HG03520 (cell line): Measurements from ENCODE around the gene ADARB1.

ENCODE experiments used
- ATAC-seq: cut with Tn5 transposase; IDR thresholded peaks from one replicate; pipeline ENCODE4 v1.9.1; 2021; ENCODE audit warnings: mild to moderate bottlenecking, moderate library complexity; ENCODE audit not compliant: unreplicated experiment

The ADARB1 gene

GRCh38 chr21:45112371-45112770 is 38.0 kb downstream of the ADARB1 start:
- no peak for ATAC-seq

DNA sequence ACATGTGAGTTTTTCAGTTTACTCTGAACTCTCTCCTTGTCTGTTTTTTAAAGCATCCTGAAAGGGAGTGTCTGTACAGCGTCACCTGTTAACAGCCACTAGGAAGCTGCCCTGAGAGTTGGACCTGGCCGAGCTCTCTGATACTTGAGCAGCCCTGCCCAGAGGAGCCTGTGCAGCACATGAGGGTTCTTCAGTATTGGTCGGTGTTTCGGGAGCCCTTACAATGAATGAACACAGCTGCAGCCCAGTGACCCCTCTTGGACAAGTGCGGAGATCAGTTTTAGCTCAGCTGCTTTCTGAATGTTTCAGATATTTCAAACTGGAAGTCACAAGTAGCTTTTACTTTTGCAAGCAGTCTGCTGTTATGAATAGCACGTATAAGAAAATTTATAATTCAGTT is 39.2 kb downstream of the ADARB1 start:
- ATAC-seq = no peak

- ATAC-seq = no peak
Measured at GRCh38 chr21:45114072-45114471, 39.7 kb downstream of the ADARB1 start.

GRCh38 chr21:45114475-45114874 is 40.1 kb downstream of the ADARB1 start:
- no peak for ATAC-seq

DNA sequence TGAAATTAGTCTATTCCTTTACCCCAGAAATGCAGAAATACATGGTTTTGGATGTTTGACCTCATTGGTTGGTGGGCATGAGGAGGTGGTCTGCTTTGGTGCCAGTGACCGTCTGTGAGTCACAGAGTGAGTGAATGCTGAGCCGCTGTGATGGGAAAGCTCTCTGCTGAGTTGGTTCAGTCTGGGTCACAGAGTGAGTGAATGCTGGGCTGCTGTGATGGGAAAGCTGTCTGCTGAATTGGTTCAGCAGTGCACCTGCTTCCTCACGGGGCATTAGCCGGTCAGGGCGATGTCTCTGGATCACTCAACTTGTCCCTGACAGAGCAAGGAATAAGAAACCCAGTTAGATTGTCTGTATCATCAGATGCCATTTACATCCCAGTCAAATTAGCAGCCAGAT is 40.8 kb downstream of the ADARB1 start:
- no peak for ATAC-seq

DNA sequence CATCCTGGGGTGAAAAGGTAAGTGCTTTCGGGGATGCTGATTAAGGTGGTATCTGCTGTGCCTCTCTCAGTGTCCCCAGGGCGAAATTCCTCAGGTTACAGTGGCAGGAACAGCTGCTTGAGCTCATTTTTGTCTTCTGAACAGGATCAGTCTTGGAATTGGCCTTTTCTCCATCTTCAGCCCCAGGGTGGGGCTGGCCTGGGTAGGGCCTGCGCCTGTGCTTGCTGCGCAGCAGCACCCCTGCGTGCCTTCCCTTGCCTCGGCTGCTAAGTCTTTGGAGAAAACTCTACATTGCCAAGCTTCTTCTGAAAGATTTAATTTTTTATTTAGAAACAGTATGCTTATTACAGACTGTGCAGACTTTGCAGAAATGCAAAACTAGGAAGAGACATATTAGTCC is 41.7 kb downstream of the ADARB1 start:
- no peak for ATAC-seq

DNA sequence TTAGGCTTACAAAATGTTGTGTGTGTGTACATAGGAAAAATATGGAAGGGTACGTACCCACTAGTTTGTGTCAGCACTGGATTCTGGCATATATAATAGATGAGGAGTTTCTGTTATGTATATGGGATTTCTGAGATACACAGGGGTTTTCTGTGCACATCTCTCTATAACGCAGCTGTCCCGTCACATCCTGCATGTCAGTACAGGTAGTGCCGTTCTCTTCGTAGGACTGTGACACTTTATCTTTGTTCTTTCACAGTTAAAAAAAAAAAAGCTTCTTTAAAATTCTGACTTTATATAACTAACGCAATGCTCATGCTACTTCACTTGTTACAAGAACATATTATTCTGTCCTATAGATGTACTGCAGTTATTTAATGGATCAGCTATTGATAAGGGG is 42.9 kb downstream of the ADARB1 start:
- no peak for ATAC-seq

DNA sequence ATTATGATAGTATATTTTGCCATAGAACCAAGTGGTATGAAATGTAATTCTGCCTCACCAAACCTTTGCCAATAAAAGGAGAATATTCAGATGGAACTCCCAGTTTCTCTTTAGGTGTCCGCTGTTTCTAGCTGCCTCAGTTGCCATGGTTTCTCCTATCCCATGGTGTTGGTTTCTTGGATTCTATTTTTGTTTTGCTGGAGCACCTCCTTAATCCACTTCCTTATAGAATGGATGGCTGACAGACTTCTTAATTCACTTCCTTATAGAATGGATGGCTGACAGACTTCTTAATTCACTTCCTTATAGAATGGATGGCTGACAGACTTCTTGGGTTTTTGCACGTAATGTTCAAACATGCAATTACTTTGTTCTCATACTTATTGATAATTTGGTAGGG is 43.7 kb downstream of the ADARB1 start:
- ATAC-seq = no peak

DNA sequence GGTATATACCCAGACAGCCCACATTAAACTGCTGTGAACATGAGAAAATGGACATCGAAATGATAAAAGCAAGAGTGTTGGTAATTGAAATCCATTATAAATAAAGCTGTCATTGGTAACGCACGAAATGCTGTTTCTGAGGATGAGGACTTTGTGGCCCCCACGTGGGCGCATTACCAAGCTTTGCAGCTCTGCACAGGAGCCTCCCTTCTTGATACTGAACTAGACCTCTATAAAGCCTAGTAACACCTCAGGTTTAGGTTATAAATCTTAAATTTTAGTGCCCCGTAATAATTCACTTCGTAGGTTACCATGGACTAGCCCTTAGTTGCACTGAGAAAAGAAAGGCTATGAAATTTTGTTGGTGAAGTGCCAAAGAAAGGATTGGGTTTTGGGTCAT is 45.4 kb downstream of the ADARB1 start:
- ATAC-seq = no peak

DNA sequence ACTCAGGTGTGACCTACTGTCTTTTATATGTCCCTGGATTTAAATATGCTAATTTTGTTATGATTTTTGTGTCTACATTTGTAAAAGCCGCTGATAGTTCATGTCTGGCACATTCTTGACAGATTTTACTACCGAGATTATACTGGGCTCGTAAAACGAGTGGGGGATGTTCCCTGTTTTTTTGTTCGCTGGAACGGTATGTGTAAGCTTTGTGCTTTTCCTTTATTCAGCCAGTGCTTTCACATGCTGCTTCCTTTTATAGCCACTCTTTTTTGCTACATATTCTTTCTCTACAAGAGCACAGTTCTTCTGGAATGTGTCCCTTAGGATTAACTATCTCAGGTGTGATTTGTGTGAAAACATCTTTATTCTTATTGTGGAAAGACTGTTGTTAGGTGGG is 46.6 kb downstream of the ADARB1 start:
- ATAC-seq = no peak

DNA sequence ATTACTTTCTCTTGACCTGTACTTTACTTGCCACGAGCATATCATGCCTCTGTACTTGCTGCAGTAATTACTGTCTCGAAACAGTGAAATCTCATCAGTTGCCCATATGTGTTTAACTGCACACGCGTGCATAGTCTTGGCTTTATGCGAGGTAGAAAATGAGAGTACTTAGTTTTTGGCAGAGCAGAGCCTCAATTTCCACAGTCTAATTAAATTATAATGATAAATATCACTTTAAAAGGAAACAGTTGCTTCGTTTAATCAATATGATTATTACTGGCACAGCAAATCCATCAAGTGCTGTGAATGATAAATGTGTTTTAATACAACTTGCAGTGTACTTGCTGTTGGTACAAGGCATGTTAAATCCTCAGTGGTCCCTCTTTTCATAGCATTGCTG is 47.6 kb downstream of the ADARB1 start:
- no peak for ATAC-seq

GRCh38 chr21:45122432-45123132 is 48.2 kb downstream of the ADARB1 start:
- no peak for ATAC-seq

DNA sequence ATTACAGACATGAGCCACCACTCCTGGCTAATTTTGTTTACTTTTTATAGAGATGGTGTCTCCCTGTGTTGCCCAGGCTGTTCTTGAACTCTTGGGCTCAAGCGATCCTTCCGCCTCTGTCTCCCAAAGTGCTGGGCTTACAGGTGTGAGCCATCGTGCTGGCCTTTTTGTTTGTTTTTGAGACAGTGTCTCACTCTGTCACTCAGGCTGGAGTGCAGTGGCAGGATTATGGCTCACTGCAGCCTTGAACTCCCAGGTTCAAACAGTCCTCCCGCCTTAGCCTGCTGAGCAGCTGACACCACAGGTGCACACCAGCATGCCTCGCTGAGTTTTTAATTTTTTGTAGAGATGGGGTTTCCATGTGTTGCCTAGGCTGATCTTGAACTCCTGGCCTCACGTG is 49.1 kb downstream of the ADARB1 start:
- no peak for ATAC-seq

DNA sequence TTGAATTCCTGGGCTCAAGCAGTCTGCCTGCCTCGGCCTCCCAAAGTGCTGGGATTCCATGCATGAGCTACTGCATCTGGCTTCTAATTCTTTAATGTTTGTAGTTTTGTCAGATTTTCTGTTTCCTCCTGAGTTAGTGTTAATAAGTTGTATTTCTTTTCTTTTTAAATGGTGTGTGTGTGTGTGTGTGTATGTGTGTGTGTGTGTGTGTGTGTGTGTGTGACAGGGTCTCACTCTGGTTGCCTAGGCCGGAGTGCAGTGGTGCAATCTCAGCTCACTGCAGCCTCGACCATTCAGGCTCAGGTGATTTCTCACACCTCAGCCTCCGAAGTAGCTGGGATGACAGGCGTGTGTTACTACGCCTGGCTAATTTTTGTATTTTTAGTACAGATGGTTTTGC is 50.2 kb downstream of the ADARB1 start:
- ATAC-seq = no peak

- no peak for ATAC-seq
Measured at GRCh38 chr21:45125357-45125756, 51.0 kb downstream of the ADARB1 start.

DNA sequence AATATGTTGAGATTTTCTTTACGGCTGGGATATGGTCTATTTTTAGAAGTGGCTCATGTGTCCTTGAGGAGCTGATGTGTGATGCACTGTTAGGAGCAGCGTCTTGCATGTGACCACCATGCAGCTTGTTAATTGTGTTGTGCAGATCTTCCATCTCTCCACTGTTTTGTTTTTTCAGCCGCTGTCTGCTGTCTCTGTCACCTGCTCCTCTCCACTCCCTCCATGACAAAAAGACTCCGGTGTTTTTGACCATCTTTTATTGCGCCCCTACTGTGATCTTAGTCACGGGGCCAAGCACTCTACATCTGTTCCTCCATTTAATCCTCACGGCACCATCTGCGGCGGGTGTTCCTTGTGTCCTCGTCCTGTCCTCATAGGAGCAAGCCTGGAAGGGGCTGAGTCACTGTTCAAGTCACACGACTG is 51.8 kb downstream of the ADARB1 start:
- ATAC-seq = no peak

DNA sequence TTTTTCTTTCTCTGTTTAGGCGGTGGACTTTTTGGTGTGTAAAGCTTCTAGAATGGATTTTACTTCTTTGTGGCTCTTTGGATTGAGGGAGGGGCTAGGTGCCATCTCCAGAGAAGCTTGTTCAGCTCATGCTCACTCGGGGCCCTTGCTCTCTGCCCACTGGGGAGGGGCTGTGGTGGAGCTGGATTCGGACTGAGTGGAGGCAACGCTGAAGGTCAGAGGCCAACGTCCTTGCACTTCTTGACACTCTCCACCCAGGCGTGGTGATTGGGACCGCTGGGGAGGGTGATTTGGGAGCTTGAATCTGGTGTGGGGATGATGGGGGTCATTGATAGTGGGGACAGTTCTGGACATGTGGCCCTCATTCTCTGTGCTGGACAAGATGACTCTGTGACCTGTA is 52.6 kb downstream of the ADARB1 start:
- ATAC-seq = no peak

DNA sequence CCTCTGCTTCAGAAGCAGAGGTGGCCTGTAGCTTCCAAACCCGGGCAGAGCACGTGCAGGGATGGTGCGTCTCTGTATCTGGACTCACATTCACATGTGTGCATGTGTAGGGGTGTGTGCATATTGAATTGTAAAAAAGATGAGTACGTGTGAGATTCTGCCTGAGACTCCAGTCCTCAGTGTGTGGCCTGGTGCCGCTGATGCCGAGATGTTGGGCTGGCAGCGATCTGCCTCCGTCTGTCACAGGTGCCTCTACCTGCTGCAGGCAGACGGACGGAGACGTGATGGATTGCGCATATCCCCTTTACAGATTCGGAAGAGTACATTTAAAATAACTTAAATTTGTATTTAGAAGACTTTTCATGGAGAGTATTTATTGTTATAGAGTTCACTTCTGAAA is 53.6 kb downstream of the ADARB1 start:
- ATAC-seq = no peak

- ATAC-seq = no peak
Measured at GRCh38 chr21:45128613-45129188, 54.3 kb downstream of the ADARB1 start.

DNA sequence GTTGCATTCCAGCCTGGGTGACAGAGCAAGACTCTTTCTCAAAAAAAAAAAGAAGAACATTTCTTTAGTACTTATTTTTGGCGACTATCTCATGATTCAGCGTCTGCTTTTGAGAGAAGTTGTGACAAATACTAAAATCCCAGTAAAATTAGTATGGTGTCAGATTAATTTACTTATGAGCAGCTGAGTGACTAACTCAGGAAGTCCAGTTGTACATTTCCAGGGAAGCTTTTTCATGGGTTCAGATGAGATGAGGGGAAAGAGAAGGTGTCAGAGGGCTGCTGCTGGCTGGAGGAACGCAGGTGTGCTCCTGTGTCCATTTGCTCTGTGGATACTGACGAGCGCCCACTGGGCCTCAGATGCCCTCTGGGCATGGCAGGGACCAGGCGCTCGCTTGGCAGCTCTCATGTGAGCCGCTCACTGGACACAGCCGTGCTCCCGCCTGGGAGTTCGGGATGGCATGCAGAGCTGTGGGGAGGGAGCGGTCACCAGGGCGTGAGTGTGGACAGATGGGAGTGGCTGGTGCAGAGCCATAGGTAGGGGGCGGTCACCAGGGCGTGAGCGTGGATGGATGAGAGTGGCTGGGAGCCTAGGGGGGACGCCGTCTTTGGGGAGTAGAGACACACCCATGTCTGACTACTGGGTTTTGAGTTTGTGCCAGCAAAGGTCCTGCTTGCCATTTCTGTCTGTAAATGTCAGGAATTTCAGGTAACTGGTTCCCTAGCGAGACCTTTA is 55.0 kb downstream of the ADARB1 start:
- ATAC-seq = no peak

GRCh38 chr21:45130324-45130774 is 56.0 kb downstream of the ADARB1 start:
- no peak for ATAC-seq

DNA sequence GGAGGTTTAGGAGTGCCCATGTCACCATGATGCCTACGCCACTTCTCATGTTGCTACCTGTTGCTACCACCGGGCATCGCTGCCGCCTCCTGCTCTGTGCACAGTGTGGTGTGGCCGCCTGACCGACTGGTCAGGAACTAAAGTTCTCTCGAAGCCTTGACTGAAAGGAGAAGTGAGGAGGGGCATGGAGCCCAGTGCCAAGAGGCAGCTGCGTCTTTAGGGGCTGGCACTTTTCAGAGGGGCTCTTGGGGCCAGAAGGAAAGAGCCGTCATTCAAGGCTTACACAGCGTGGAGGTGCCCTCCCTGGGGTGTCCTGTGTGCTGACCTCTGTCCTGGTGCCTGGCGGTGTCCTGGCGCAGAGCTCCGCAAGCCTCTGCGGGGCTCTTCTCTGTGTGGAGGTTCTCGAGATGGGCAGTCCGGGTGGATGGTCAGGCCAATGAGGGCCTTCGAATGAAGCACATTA is 57.2 kb downstream of the ADARB1 start:
- no peak for ATAC-seq
